Medulla oblongata (tissue), 1 donor: ENCODE data around the gene RETN.

ENCODE experiments used
- DNase-seq: peaks from one replicate; pipeline ENCODE4 v3.0.0-alpha.2; 2015; ENCODE audit errors: extremely low spot score

The RETN gene, protein sequence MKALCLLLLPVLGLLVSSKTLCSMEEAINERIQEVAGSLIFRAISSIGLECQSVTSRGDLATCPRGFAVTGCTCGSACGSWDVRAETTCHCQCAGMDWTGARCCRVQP

DNA sequence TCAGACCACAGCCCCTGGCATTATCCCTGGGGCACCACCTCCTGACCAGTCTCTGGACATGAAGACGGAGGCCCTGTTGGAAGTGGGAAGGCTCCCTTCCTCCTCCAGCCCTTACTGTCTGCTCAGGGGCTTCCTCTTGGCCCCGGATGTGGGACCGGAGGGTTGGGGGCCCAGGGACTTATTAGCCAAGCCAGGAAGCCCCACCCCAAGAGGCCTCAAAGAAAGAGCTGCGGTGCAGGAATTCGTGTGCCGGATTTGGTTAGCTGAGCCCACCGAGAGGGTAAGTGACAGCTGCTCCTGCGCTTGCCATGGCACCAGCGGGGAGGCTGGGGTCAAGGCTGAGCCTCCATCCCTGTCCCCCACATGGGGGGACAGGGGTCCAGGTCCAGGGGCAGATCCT lies at the start of gene RETN:
TSS of gene RETN (plus strand) at position 208 of the 400 bp plus-strand sequence. CDS start 278 bp downstream, outside the sequence.
- no peak for DNase-seq

DNA sequence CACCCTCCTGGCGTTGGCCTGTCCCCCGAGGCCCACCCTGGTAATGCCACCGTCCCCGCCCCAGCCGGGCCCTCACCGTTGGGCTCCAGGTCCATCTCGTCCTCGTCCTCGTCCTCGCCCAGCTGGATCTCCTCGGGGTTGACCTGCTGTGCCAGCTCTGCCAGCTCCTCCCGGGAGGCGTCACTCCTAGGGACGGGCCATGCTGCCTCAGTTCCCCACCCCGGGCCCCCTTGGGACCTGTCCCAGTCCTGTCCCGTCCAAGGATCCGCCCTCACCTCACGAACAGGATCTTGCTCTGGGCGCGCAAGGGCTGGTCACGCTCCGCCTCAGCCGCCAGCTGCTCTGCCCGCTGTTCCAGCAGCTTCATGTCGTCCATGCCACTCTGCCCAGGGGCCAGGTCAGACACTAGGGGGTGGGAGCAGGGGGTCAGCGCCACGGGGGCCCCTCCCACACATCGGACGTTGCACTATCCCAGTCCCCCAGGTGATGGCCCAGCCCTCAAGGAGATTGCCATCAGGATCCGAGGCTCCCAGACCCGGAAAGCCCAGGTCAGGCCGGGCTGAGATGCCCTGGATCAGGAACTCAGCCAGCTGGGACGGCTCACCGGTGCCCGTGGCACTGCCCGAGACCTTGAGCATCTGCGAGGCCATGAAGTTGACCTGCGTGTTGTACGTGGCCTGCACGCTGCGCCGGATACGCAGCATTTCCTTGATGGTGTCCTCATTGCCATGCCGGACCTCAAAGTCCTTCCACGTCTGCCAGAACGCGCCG lies 49.0 kb upstream of the RETN start:
- no peak for DNase-seq

DNA sequence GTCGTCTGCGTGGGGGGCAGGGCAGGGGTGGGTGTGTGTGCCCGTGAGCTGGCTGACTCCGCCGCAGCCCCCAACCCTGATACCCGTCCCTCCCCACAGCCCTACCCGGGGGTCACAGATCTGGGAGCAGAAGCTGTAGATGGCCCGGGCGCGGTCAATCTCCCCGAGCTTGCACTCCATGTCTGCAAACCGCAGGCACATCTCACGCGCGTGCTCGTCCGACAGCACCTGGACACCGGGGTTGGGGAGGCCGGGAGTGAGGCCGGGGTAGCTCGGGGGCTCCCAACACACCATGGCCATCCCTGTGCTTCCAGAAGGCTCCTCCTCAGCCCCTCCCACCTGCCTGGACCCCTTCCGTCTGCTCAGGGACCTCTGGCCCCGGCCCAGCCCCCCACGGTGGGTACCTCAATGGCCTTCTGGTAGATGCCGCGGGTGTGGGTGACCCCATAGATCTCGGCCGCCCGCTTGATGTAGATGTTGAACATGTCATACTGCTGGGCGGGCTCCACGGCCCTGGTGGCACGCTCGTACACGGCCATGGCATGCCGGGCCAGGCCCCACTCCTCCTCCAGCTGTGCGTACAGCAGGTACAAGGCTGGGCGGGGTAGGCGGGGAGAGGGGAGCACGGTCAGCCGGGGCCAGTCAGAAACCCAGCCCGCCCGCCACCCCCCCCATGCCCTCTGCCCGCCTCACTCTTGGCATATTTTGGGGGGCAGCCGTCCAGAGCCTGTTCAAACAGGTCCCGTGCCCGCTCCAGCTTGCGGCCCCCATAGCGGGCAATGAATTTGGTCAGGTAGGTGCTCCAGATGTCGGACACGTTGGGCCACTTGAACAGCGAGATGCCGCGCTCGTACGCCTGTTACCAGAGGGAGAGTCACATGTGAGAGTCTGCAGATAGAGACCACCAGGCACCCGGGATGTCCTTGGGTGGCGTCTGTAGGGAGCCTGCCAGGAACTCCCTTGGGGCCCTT lies 48.1 kb upstream of the RETN start:
- DNase-seq, result no peak

DNA sequence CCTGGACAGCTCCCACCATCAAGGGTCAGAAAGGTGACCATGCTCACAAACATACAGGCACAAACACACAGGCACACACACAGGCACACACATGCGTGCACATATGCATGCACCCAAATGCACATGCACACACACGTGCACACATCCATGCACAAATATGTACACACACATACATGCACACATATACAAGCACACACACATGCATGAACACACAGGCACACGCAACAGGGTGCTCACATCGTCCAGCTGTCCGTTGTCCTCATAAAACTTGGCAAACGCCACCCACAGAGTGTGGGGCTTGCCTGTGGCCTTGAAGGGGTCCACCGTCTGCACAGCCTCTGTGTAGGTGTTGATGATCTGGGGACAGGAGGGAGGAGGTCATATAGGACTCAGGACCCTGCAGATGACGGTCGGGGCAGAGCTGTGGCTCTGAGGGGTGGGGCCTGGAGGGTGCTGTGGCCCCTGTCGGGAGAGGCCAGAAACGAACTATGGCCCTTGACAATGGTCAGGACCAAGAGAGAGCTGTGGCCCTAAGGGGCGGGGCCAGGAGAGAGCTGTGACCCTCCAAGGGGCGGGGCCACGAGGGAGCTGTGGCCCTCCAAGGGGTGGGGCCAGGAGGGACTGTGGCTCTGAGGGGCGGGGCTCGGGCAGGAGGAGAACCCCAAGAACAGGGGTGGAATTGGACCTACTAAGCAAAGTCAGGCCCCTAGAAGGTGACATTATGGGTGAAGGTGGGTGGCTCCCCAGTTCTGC lies 45.7 kb upstream of the RETN start:
- DNase-seq, result no peak

DNA sequence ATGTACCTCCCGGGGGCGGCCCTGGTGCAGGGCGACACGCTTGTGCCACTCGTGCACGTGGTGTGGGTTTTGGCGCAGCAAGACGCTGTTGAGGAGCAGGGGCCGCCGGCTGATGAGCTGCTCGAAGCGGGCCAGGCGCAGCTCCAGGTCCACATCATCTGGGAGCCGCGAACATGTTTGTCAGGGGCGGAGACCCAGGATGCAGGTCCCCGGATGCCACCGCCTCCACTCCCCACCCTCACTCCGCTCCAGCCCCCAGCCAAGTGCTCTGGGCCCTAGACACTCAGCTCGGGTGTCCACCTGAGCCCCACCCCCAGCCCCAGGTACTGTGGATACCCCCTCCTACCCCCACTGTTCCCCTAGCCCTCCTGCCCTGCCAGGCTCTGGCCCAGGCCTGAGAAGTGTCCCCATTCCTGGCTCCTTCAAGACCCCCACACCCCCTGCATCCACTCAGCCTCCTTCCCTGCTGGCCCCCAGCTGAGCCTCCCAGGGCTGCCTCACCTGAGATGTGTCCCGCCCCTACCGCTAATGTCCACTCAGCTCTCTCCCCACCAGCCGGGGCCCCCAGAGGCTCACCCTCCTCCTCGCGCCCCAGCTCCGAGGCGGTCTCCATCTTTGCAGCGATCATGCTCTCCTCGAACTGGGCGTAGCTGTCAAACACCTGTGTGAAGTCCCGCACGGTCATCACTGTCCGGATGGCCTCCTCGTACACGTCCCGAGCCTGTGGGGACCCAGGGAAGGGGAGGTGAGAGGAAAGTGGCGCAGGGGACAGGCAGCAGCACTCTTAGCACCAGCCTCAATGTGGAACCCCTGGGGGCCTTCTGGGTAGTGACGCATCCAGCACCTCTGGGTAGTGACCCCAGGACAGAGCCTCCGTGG lies 44.9 kb upstream of the RETN start:
- no peak for DNase-seq

DNA sequence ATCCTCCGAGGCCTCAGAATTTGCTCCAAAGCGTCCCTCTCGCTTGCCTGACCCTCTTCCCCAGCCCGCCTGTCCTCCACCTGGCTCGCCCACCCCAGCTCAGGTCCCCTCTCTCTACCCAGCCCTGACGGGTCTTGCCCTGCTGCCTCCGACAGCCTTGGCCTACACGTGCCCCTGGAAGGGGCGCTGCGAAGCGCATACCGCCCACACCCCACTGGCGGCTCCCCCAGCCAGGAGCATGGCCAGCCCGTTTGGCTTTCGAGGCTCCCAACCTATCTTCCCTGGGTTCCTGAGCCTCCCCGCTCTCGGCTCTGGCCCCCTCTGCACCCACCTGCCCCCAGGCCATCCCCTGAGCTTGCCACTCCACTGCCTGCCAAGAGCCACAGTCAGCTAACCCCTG lies 44.0 kb upstream of the RETN start:
- no peak for DNase-seq

DNA sequence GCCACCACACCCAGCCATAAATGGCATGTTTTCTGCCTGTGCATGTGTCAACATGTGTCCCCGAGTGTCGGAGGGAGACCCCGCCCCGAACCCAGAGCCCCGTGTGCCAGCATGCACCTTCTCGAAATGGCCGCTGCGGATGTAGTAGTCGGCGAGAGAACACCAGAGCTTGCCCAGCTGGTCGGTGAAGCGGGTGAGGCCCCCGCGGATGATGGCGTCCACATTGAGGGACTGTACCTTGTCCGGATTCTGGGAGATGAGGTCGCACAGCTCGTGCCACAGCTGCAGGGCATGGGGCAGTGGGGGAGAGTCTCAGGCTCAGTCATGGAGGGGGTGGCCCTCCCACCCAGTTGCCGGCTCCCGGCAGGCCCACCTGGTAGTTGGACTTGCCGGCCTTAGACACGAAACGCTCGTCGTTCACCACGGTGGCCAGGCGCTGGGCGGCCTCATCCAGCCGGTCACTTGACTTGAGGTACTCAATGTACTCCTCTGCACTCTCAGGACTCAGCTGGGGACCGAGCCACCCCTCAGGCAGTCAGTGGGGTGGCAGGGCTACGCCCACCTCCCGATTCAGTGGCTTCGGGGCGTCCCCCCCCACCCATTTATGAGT lies 43.0 kb upstream of the RETN start:
- no peak for DNase-seq

DNA sequence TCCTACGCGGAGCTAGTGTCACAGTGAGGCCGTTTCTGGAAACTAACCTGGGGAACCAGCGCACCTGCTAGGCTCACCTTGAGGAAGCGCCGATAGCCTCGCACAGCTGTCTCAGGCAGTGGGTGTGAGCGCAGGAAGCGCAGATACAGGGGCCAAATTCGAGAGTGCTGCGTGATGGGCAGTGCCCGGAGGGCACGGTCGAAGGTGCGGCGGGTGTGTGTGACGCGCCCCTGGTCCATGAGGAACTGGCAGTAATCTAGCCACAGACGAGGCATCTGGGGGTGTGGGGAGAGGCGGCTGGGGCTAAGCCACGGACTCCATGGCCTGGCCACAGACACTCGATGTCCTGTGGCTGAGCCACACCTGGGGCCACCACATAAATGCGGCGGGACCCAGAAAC lies 41.7 kb upstream of the RETN start:
- DNase-seq, result no peak

DNA sequence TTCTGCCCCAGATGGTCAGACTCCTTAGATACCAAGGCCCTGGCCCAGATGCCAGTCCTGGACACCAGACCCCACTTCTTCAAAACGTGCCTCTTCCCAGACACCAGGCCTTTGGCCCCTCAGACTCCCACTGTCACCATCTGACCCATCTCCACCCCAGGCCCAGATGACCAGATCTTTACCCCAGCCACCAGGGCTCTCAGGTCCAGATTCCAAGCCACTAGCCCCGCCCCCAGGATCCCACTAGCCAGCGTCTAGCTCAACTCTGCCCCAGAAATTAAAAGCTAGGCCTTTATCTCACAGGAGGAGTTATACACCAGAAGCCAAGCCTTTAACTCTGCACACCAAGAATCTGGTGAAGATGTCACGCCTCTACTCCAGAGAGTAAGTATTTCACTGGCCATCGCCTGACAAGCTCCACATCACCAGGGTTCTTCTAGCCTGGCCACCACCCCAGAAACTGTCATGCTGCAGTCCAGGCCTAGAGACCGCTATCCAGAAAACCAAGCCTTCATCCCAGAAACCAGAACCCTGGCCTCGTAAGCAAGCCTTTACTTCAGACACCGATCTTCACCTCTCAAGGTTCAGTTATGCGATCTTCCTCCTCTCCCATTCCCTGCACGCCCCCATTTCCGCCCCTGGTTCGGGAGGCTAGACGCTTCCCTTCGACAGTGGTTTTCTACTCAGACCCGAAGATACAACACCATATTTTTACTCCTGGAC lies 40.1 kb upstream of the RETN start:
- DNase-seq, result no peak

DNA sequence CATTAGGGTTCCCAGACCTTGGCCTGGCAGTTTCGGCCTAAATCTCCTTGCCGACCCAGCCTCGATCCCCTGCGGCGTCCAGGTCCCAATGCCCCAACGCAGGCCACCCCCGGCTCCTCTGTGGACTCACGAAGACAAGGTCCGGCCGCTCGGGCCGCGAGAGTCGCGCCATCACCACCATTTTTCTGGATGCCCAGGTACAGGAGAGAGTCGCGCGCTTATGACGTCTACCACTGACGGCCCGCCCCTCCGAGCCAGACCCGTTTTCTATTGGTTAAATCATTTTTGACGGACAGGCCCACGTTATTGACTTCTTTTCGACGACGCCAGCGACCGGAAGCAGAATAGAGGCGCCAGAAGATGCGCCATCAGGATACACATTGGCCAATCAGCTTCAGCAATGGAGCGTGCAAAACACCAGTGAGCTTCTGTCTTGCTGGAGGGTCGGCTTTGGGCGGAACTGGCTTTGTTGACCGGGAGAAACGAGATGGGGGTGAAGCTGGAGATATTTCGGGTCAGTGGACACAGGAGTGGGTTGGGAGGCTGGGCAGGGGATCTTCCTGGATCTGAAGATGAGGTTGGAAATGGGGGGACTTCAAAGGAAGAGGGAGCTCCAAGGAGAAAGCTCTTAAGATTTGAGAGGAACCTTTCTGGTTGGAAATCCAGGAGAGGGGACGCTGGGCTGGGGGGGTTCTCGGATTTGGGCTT lies 39.3 kb upstream of the RETN start, which contains the start of the genes PET100 and XAB2:
TSS of gene PET100 (plus strand) at position 447 of the 708 bp plus-strand sequence. CDS start at position 488, 41 bp downstream.
TSS of gene XAB2 (minus strand) at position 199 of the 708 bp plus-strand sequence. CDS start at position 181, 18 bp downstream.
- DNase-seq, result peak; percentile 99

DNA sequence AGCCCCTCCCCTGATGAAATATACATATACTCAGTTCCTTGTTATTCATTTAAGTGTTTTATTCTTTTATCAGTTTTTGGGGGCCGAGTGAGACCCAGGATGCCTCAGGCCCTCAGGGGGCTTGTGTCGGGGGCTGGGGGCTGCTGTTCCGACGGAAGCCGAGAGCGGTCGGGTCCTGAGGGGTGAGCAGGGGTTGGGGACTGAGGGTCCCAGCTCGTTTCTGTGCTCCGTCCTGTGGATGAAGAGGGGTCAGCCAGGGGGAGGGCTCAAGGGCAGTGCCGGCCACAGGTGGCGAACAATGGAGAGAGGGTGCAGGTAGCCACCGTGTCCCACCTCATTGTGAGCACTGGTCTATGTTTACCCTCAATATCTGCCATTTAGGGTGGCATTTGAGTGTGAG lies 37.3 kb upstream of the RETN start:
- no peak for DNase-seq

DNA sequence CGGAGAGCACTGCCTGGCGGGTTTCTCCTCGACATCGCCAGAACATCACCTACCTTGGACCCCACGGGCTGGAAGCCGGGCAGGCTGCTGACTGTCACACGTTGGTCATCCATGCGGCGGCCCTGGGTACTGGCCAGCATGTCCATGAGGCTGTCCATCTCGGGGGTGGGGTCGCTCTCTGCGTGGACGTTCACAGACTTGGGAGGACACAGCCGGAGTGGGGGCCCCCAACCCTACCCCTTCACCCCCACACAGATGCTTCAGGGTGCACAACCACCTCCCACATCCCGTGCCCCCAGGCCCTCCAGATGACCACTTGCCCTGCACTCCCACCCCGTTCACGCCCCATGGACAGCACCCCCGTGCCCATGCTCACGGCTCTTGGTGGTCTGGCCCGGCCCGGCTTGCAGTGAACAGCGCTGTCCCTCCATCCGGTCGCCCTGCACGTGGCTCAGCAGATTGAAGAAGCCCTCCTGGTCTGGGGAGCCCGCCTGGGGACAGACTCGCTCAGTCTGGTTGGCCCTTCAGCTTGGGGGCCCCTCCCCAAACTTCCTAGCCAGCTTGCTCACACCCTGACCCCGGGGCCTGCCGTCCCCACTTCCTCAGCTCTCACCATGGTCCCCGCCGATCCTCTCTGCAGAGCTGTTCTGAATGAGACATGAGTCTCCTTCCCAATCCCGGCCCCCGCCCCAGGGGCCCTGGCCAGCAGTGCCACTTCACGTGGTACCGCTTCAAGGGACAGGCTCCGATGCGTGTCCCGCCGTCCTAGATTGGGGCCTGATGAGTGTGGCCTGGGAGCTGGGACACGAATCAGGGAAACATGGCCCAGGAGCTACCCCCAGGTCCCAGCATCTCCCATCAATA lies 36.3 kb upstream of the RETN start:
- DNase-seq, result no peak

DNA sequence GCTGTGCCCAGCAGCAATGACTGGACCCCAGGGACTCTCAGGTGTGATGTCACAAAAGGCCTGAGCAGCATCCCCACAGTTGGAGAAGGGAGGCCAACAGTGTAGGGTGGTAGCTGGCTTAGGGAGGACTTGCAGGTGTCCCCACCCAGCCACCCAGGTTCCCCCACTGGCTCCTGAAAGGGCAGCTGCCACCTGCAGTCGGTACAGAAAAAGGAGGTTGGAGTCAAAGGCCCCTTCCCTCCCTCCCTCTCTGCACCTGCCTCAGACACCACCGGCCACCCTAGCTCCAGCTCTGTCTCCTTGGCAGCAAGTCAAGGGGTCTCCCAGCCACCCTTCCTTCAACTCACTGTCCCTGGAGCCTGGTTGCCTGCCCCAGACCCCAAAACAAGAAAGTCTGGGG lies 35.2 kb upstream of the RETN start, which contains the start of gene PCP2:
TSS of gene PCP2 (minus strand) at position 22 of the 400 bp plus-strand sequence. CDS start 262 bp downstream, outside the sequence.
- DNase-seq, result no peak

DNA sequence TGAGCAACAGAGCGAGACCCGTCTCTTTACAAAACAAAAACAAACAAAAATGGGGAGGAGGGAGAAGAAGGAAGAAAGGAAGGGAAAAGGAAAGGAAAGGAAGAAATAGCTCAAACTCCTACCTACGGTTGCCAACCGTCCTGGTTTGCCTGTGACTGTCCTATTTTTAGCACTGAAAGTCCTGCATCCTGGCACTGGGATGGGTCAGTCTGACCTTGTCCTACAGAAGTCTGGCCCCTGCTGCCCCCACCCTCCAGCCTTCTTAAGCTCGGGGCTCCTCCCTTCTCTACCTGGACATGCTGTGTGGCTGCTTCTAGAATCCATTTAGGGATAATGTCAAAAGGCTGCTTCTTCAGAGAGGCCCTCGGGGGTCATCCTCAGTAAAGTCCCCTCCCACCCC lies 33.2 kb upstream of the RETN start:
- no peak for DNase-seq

DNA sequence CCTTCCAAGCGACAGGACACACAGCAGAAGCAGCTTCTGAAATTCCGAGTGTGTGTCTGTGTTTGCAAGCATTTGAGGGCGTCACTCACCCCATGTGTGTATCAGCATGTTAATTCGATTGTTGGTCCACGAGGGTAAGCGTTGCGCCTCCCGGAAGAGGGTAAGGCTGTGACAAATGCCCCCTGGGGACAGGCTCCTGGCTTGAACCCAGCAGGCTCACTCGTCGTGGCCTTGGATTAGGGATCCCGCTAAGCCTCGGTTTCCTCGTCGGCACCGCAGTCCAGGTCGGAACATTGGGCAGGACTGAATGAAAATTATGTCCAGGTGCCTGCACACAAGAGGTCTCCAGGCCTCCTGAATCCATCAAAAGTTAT lies 32.5 kb upstream of the RETN start:
- no peak for DNase-seq

DNA sequence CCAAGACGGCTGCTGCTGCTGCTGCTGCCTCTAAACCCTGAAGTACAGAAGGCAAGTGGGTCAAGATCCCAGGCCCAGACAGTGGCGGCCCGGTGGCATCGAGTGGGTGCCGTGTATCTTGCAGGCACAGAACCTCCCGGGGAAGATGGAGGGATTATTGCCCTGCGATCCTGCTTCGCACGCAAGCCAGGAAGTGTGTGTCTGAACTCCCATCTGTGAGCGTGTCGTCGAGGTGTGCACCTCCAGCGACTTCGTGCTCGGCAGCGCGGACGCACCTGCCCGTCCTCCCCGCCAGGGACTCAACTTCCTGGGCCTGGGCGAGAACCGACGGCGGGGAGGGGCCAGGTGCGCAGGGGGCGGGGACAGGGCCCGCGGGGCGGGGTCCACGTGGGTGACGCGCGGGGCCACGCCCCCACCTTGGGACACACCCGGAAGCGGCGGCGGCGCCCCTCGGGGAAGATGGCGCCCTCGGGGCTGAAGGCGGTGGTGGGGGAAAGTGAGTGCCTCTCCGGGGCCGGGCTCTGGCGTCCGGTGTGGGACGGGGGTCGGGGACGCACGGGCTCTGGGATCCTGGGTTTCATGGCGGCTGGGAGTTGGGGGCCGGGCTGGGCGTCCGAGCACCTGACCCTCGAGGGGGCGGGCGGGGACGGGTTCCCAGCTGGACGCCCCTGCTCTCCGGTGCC lies 32.0 kb upstream of the RETN start, which contains the start of gene STXBP2:
TSS of gene STXBP2 (plus strand) at position 420 of the 683 bp plus-strand sequence. CDS start at position 460, 40 bp downstream.
- no peak for DNase-seq
